ENCODE measurements around the gene ARAF. TPM values are rescaled to one million over a fixed set of nuclear protein-coding genes. Genes with fewer than 3 reads are reported as not detected.
A peak's percentile ranks its signal among the peaks of the same experiment; 100 is the strongest.
"Not testable (repeated sequence)": the region's sequence is repeated elsewhere in the genome, so short reads cannot be mapped to it uniquely, and the experiment has no call there.

Gene ARAF
- polyA plus RNA-seq = 100 to 1,000 TPM in 1 of 3 donors, 10 to 100 TPM in 2; 53.5 to 122 (median 68.5) TPM

- Mint-ChIP-seq H3K27me3 (ENCODE audit: low read depth in 3 of 3) (peaks cover 4 to 22% (median 10%) of the 10 kb centered on the region in 3 donors), H3K36me3 (peaks cover 6 to 12% (median 8%) of the 10 kb centered on the region in 3 donors), H3K9me3 (no peaks in the 10 kb centered on the region), H3K4me1 (peaks cover 41 to 49% of the 10 kb centered on the region in 2 donors), H3K27ac (peak within 1 kb of the TSS; percentile 92 to 99 (median 98)), H3K4me3 (peak within 1 kb of the TSS; percentile 89 to 97 (median 97))
- peak; percentile 96 to 98 (median 97) for DNase-seq
These were observed at the start of gene ARAF for GRCh38 chrX:47560934-47561658. Gene ARAF (plus strand): TSS chrX:47561205. CDS start chrX:47562968, 1,763 bp downstream.

- peaks cover 4 to 13% (median 10%) of the 10 kb centered on the region in 3 donors for H3K27me3 Mint-ChIP-seq (ENCODE audit: low read depth in 3 of 3)
- peak overlapping the region; percentile 26 to 72 (median 65) for H3K4me3 Mint-ChIP-seq
- H3K9me3 Mint-ChIP-seq, DNase-seq, H3K36me3 Mint-ChIP-seq: not testable (repeated sequence)
- H3K4me1 Mint-ChIP-seq = peaks cover 13 to 25% of the 10 kb centered on the region in 2 donors
- peak overlapping the region in 5 of 6 donors; percentile 18 to 54 (median 37) for H3K27ac Mint-ChIP-seq
These were observed 48.6 kb upstream of the ARAF start for GRCh38 chrX:47512383-47512782.

GRCh38 chrX:47513034-47513965 is 47.7 kb upstream of the ARAF start:
- H3K9me3 Mint-ChIP-seq, H3K36me3 Mint-ChIP-seq: not testable (repeated sequence)
- DNase-seq = peak; percentile 17 to 20 (median 18)
- Mint-ChIP-seq H3K27ac (peak overlapping the region; percentile 41 to 90 (median 68)), H3K27me3 (ENCODE audit: low read depth in 3 of 3) (peaks cover 5 to 13% (median 10%) of the 10 kb centered on the region in 3 donors), H3K4me3 (peak overlapping the region; percentile 84 to 92 (median 86)), H3K4me1 (peaks cover 13 to 25% of the 10 kb centered on the region in 2 donors)

- Mint-ChIP-seq H3K36me3 (peaks cover 0 to 4% (median 0%) of the 10 kb centered on the region in 3 donors), H3K4me1 (peaks cover 13 to 25% of the 10 kb centered on the region in 2 donors), H3K9me3 (peaks cover 0 to 2% (median 0%) of the 10 kb centered on the region in 6 donors), H3K27ac (peak overlapping the region in 2 of 6 donors; percentile 5 to 66), H3K27me3 (ENCODE audit: low read depth in 3 of 3) (peaks cover 6 to 13% (median 10%) of the 10 kb centered on the region in 3 donors), H3K4me3 (peak overlapping the region in 4 of 5 donors; percentile 3 to 92 (median 17))
- DNase-seq = no peak
These were observed 46.3 kb upstream of the ARAF start for GRCh38 chrX:47514533-47515235.

- H3K4me3 Mint-ChIP-seq = peak overlapping the region in 1 of 5 donors; percentile 30
- peaks cover 0 to 2% (median 0%) of the 10 kb centered on the region in 6 donors for H3K9me3 Mint-ChIP-seq
- H3K4me1 Mint-ChIP-seq = peaks cover 13 to 25% of the 10 kb centered on the region in 2 donors
- H3K27me3 Mint-ChIP-seq (ENCODE audit: low read depth in 3 of 3) = peaks cover 6 to 13% (median 10%) of the 10 kb centered on the region in 3 donors
- H3K36me3 Mint-ChIP-seq = peaks cover 0 to 4% (median 0%) of the 10 kb centered on the region in 3 donors
- peak in 1 of 3 donors; percentile 6 for DNase-seq
- peak overlapping the region in 1 of 6 donors; percentile 78 for H3K27ac Mint-ChIP-seq
These were observed 44.9 kb upstream of the ARAF start for GRCh38 chrX:47515941-47516665.

GRCh38 chrX:47518144-47518543 is 42.9 kb upstream of the ARAF start:
- peaks cover 6 to 16% (median 10%) of the 10 kb centered on the region in 3 donors for H3K27me3 Mint-ChIP-seq (ENCODE audit: low read depth in 3 of 3)
- peaks cover 0 to 4% (median 0%) of the 10 kb centered on the region in 3 donors for H3K36me3 Mint-ChIP-seq
- no peak overlapping the region for H3K4me3 Mint-ChIP-seq
- no peak for DNase-seq
- peaks cover 0 to 2% (median 0%) of the 10 kb centered on the region in 6 donors for H3K9me3 Mint-ChIP-seq
- H3K4me1 Mint-ChIP-seq = peaks cover 9 to 19% of the 10 kb centered on the region in 2 donors
- H3K27ac Mint-ChIP-seq = peak overlapping the region in 1 of 6 donors; percentile 25

GRCh38 chrX:47523297-47523696 is 37.7 kb upstream of the ARAF start:
- Mint-ChIP-seq H3K27ac (peak overlapping the region in 2 of 6 donors; percentile 30 to 63), H3K4me3 (peak overlapping the region; percentile 70 to 80 (median 76)), H3K36me3 (no peaks in the 10 kb centered on the region), H3K27me3 (ENCODE audit: low read depth in 3 of 3) (peaks cover 0 to 6% (median 2%) of the 10 kb centered on the region in 3 donors), H3K9me3 (no peaks in the 10 kb centered on the region), H3K4me1 (peaks cover 2 to 6% of the 10 kb centered on the region in 2 donors)
- DNase-seq = peak; percentile 76 to 81 (median 77)

- Mint-ChIP-seq H3K4me3 (peak overlapping the region; percentile 48 to 80 (median 67)), H3K36me3 (no peaks in the 10 kb centered on the region), H3K27me3 (ENCODE audit: low read depth in 3 of 3) (peaks cover 0 to 6% (median 2%) of the 10 kb centered on the region in 3 donors), H3K9me3 (no peaks in the 10 kb centered on the region), H3K4me1 (peaks cover 2 to 6% of the 10 kb centered on the region in 2 donors), H3K27ac (no peak overlapping the region)
- no peak for DNase-seq
These were observed 37.3 kb upstream of the ARAF start for GRCh38 chrX:47523713-47524166.

GRCh38 chrX:47529548-47529947 is 31.5 kb upstream of the ARAF start:
- H3K4me3 Mint-ChIP-seq = no peak overlapping the region
- no peak for DNase-seq
- H3K36me3 Mint-ChIP-seq = no peaks in the 10 kb centered on the region
- H3K27me3 Mint-ChIP-seq (ENCODE audit: low read depth in 3 of 3) = peaks cover 0 to 5% (median 2%) of the 10 kb centered on the region in 3 donors
- no peak overlapping the region for H3K27ac Mint-ChIP-seq
- H3K9me3 Mint-ChIP-seq = no peaks in the 10 kb centered on the region
- no peaks in the 10 kb centered on the region for H3K4me1 Mint-ChIP-seq

GRCh38 chrX:47530049-47530448 is 31.0 kb upstream of the ARAF start:
- Mint-ChIP-seq H3K27me3 (ENCODE audit: low read depth in 3 of 3) (peaks cover 0 to 5% (median 2%) of the 10 kb centered on the region in 3 donors), H3K9me3 (no peaks in the 10 kb centered on the region), H3K4me3 (no peak overlapping the region), H3K36me3 (no peaks in the 10 kb centered on the region), H3K4me1 (no peaks in the 10 kb centered on the region), H3K27ac (no peak overlapping the region)
- no peak for DNase-seq

- H3K9me3 Mint-ChIP-seq = no peaks in the 10 kb centered on the region
- H3K4me1 Mint-ChIP-seq = peaks cover 18 to 22% of the 10 kb centered on the region in 2 donors
- H3K27me3 Mint-ChIP-seq (ENCODE audit: low read depth in 3 of 3) = peaks cover 3 to 4% (median 4%) of the 10 kb centered on the region in 3 donors
- H3K4me3 Mint-ChIP-seq = no peak overlapping the region
- no peak overlapping the region for H3K27ac Mint-ChIP-seq
- DNase-seq = no peak
- no peaks in the 10 kb centered on the region for H3K36me3 Mint-ChIP-seq
These were observed 21.1 kb upstream of the ARAF start for GRCh38 chrX:47539860-47540259.

GRCh38 chrX:47540754-47541538 is 20.1 kb upstream of the ARAF start:
- Mint-ChIP-seq H3K4me1 (peaks cover 27 to 33% of the 10 kb centered on the region in 2 donors), H3K9me3 (no peaks in the 10 kb centered on the region), H3K27me3 (ENCODE audit: low read depth in 3 of 3) (peaks cover 2 to 7% (median 3%) of the 10 kb centered on the region in 3 donors), H3K4me3 (peak overlapping the region in 3 of 5 donors; percentile 14 to 62 (median 42)), H3K36me3 (no peaks in the 10 kb centered on the region), H3K27ac (peak overlapping the region in 3 of 6 donors; percentile 44 to 69 (median 46))
- no peak for DNase-seq

Data from immature natural killer cell (primary cell).